Measurements from ENCODE around the gene RASSF6. TPM values are rescaled to one million over a fixed set of nuclear protein-coding genes. Genes with fewer than 3 reads are reported as not detected.
"Not testable (repeated sequence)": the region's sequence is repeated elsewhere in the genome, so short reads cannot be mapped to it uniquely, and the experiment has no call there.

The RASSF6 gene
- total and polyA plus RNA-seq, 9 donors = 0.38 to 1.6 (median 0.97) TPM

GRCh38 chr4:73575660-73576059, 44.6 kb downstream of the RASSF6 start:
- no peak for DNase-seq
- TF ChIP-seq POLR2A (IDR thresholded peaks at IDR 0.05) = no peak
- TF ChIP-seq EP300 (IDR thresholded peaks at IDR 0.05) = no peak
- no peak for TF ChIP-seq CTCF (IDR thresholded peaks at IDR 0.05)
- Histone ChIP-seq H3K4me3 (no peak overlapping the region), H3K36me3 (no peaks in the 10 kb centered on the region), H3K27ac (no peak overlapping the region), H3K4me1 (ENCODE audit: insufficient read depth) (no peaks in the 10 kb centered on the region), H3K9me3 (no peaks in the 10 kb centered on the region), H3K27me3 (no peaks in the 10 kb centered on the region)
- intact Hi-C loops (cut with DNase I) = loop anchor here in 2 of 4 donors (10.0 kb wide), 2 partner anchors 69 to 79 kb away; no protein-coding TSS in a partner anchor

GRCh38 chr4:73573794-73574528, 46.3 kb downstream of the RASSF6 start:
- no peak overlapping the region for H3K27ac ChIP-seq
- TF ChIP-seq CTCF (IDR thresholded peaks at IDR 0.05) = peak in 2 of 3 donors; percentile 41 to 51
- no peak for TF ChIP-seq POLR2A (IDR thresholded peaks at IDR 0.05)
- TF ChIP-seq EP300 (IDR thresholded peaks at IDR 0.05) = no peak
- H3K27me3 ChIP-seq = no peaks in the 10 kb centered on the region
- DNase-seq = peak; percentile 54 to 66 (median 62)
- no peak overlapping the region for H3K4me3 ChIP-seq
- H3K36me3 ChIP-seq = no peaks in the 10 kb centered on the region
- H3K4me1 ChIP-seq (ENCODE audit: insufficient read depth) = no peaks in the 10 kb centered on the region
- intact Hi-C loops (cut with DNase I) = loop anchor here in 3 of 4 donors (5.0 to 10.0 kb wide), 3 partner anchors 71 to 81 kb away; no protein-coding TSS in a partner anchor
- 63 to 67% (median 63%) methylated on average over 8 of the region's 8 CpGs for WGBS, 3 donors
- no peaks in the 10 kb centered on the region for H3K9me3 ChIP-seq

GRCh38 chr4:73550865-73551264, 69.4 kb downstream of the RASSF6 start:
- H3K36me3 ChIP-seq; H3K4me1 ChIP-seq (ENCODE audit: insufficient read depth); H3K27me3 ChIP-seq; H3K27ac ChIP-seq; intact Hi-C loops (cut with DNase I); H3K4me3 ChIP-seq; DNase-seq; H3K9me3 ChIP-seq: not testable (repeated sequence)
- WGBS, 3 donors = 91 to 97% (median 95%) methylated on average over 11 of the region's 11 CpGs

GRCh38 chr4:73544620-73545019, 75.6 kb downstream of the RASSF6 start:
- no peaks in the 10 kb centered on the region for H3K4me1 ChIP-seq (ENCODE audit: insufficient read depth)
- H3K9me3 ChIP-seq = no peaks in the 10 kb centered on the region
- intact Hi-C loops (cut with DNase I) = no loop called here
- 90 to 97% (median 92%) methylated on average over 2 of the region's 2 CpGs for WGBS, 3 donors
- no peak overlapping the region for H3K27ac ChIP-seq
- H3K4me3 ChIP-seq = no peak overlapping the region
- no peaks in the 10 kb centered on the region for H3K36me3 ChIP-seq
- DNase-seq = no peak
- TF ChIP-seq POLR2A (IDR thresholded peaks at IDR 0.05) = no peak
- TF ChIP-seq EP300 (IDR thresholded peaks at IDR 0.05) = no peak
- TF ChIP-seq CTCF (IDR thresholded peaks at IDR 0.05) = no peak
- no peaks in the 10 kb centered on the region for H3K27me3 ChIP-seq

GRCh38 chr4:73541251-73541650, 79.0 kb downstream of the RASSF6 start:
- DNase-seq = no peak
- WGBS, 3 donors = 67 to 75% (median 73%) methylated on average over 3 of the region's 3 CpGs
- H3K9me3 ChIP-seq = no peaks in the 10 kb centered on the region
- H3K36me3 ChIP-seq = no peaks in the 10 kb centered on the region
- H3K27me3 ChIP-seq = no peaks in the 10 kb centered on the region
- no peak for TF ChIP-seq CTCF (IDR thresholded peaks at IDR 0.05)
- TF ChIP-seq EP300 (IDR thresholded peaks at IDR 0.05) = no peak
- no peak for TF ChIP-seq POLR2A (IDR thresholded peaks at IDR 0.05)
- H3K4me1 ChIP-seq (ENCODE audit: insufficient read depth) = no peaks in the 10 kb centered on the region
- intact Hi-C loops (cut with DNase I) = no loop called here
- no peak overlapping the region for H3K4me3 ChIP-seq
- no peak overlapping the region for H3K27ac ChIP-seq
